Activated gamma-delta T cell (primary cell): ENCODE data around the gene KRTAP5-11.
"Not testable (repeated sequence)": the region's sequence is repeated elsewhere in the genome, so short reads cannot be mapped to it uniquely, and the experiment has no call there.

Experiments
- DNase-seq: peaks from one replicate; lab custom pipeline; 2025; lab: John Stamatoyannopoulos, UW

KRTAP5-11 gene

DNA sequence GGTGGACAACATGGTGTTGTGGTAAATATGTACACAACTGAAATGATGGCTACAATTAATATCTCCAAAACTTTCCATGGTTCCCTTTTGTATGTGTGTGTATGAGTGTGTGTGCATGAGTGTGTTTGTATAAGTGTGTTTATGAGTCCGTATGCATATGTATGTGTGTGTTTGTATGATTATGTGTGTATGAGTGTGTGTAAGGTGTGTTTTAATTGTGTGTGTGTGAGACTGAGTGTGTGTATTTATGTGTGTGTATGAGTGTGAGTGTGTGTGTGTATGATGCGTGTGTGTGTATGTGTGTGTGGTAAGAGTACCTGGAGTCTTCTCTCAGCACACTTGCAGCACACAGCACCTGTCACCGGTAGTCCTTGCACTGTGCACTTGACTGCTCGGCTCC, 26.7 kb downstream of the KRTAP5-11 start:
- DNase-seq, result no peak

DNA sequence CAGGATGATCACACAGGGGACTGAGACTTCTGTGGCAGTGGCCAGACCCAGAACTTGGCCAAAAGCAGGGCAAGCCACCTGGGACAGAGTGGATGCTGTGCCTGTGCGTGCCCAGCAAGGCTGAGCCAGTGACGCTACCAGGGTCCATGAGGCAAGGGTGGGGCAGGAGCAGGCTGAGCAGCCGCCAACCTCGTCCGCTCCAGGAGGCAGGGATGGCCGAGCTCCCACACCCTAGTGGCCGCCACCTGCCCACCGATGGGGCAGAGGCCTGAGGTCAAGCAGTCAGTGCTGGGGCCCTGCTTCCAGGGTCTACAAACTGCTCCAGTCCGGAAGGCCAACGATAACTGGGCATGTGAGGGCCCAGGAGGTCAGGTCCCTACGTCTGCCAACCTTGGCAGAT, 27.2 kb downstream of the KRTAP5-11 start:
- DNase-seq, result no peak

DNA sequence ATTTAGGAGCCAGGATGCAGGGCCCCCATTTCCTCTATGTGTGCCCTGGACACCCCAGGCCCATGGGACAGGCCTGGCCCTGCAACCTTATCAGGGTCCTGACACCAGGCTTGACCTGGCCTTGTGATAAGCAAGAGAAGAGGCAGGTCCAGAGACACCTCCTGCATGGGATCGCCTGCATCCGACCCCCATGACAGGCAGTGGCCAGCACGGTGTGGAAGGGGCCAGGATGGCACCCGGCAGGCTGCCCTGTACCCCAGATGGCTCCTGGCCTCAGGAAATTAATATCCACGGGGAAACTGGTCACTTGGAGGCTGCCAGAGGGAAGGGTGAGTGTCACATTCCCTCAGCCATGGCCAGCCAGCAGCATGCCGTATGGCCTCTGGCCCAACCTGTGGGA, 27.7 kb downstream of the KRTAP5-11 start:
- DNase-seq, result no peak

DNA sequence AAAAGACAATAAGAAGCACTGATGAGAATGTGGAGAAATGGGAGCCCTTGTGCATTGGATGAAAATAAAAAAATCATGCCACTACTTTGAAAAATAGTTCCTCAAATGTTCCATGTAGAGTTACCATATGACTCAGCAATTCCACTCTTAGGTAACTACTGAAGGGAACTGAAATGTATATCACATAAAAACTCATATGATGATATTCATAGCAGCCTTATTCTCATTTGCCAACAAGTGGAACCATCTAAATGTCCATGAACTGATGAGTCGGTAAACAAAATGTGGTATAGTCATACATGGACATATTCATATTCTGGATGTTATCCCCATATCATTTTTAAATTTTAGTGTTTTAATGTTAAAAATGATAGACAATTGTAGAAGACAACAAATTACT, 31.0 kb downstream of the KRTAP5-11 start:
- DNase-seq, result no peak

DNA sequence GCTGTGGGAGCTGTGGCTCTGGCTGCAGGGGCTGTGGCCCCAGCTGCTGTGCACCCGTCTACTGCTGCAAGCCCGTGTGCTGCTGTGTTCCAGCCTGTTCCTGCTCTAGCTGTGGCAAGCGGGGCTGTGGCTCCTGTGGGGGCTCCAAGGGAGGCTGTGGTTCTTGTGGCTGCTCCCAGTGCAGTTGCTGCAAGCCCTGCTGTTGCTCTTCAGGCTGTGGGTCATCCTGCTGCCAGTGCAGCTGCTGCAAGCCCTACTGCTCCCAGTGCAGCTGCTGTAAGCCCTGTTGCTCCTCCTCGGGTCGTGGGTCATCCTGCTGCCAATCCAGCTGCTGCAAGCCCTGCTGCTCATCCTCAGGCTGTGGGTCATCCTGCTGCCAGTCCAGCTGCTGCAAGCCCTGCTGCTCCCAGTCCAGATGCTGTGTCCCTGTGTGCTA, 33.9 kb downstream of the KRTAP5-11 start:
- DNase-seq, result no peak

DNA sequence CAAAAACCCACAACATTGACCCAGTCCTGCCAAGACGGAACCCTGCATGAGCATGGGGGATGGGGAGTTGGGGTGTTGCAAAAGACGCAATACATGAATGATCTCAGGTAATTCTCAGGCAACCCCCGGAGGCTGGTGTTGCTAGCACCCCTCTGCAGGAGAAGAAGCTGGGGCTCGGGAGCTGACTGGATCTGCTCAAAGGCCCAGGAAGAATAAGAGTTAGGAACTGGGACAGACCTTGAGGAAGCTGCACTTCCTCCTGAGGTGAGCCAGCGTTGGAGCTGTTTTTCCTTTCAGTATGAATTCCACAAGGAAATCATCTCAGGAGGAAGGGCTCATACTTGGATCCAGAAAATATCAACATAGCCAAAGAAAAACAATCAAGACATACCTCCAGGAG, 34.6 kb downstream of the KRTAP5-11 start, which contains the start of gene KRTAP5-9:
Gene KRTAP5-9, plus strand, starts transcription at position 301 of the 400 bp plus-strand sequence. CDS start 238 bp downstream, outside the sequence.
- no peak for DNase-seq

DNA sequence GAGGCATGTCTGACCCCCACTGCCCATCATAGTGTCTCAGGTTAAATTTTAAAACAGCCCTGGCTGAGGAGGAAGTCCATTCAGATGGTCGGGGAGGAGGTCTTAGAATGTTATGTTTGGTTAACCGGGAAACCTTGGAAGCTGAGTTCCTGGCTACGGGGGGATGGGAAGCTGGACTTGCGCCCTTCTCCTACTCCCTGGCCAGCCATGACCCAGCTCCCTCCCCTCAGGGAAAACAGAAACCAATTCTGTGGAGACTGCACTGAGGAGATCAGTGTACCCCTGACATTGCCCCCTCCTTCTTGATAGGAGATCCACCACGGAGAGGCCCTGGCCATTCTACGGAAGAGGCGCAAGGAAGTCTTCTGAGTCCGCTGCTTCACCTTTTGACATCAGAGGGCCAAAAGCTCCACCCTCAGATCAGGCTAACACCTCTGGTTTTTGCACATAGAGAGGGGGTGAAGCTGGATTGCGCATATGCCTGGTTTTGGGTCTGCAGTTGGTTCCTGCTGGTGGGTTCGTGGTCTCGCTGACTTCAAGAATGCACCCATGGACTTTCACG, 37.2 kb downstream of the KRTAP5-11 start:
- DNase-seq, result no peak

DNA sequence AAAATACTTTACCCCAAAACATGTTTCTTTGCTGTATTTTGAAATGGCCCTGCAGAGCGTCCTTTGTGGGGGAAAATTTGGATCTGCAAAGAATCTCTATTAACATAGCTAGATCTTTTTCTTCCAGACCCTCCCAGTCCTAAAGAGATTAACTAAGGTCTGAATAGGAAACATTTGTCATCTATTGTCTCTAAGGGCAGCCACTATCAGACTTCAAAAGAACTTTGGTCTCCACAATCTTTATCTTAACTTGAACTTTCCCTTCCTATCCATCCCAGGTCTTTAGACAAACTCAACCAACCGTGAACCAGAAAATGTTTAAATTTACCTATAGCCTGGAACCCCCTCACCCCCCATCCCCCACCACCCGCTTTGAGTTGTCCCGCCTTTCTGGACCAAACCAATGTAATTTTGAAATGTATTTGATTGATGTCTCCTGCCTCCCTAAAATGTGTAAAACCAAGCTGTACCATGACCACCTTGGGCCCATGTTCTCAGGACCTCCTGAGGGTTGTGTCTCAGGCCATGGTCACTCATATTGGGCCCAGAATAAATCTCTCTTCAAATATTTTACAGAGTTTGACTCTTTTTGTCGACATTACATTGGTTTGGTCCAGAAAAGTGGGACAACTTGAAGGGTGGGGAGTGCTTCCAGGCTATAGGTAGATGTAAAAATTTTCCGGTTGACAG, 38.0 kb downstream of the KRTAP5-11 start:
- no peak for DNase-seq

DNA sequence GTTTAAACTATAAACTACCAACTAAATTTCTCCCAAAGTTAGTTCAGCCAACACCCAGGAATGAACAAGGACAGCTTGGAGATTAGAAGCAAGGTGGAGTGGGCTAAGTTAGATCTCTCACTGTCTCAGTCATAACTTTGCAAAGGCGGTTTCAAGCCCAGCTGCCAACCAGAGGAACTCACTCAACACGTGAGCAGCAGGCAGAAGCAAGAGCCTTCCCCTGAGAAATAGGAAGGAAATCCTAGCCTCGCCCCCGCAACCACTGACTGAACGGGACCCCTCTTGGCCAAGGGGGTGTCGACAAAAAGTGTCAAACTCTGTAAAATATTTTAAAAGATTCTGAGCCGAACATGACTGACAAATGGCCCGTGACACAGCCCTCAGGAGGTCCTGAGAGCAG, 38.8 kb downstream of the KRTAP5-11 start:
- no peak for DNase-seq

DNA sequence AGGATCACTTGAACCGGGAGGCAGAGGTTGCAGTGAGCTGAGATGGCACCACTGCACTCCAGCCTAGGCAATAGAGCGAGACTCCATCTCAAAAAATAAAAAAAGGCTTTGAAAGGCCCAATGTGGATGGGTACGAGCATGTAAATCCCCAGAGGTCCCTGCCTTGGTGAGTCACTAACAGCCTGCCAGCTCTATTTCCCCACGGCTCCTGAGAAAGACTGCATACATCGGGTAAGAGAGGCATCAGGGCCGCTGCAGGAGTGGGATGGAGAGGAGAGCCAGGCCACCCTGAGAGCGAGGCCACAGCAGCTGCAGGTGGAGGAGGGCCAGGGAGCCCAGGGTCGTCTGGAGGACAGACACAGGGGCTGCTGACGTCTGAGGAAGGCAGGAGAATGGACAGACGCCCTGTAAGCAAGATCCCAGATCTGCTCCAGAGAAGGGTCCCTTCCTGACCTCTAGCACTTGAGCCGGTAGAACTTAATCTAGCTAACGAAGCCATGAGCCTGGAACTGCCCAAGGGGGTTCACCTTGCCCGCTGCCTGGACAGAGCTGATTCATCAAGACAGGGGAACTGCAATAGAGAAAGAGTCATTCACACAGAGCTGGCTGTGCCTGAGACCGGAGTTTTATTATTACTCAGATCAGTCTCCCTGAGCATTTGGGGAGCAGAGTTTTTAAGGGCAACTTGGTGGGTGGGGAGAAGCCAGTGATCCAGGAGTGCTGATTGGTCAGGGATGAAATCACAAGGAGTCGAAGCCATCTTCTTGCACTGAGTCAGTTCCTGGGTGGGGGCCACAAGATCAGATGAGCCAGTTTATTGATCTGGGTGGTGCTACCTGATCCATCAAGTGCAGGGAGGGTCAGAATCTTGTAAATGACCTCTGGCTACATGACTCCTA, 39.5 kb downstream of the KRTAP5-11 start:
- no peak for DNase-seq

DNA sequence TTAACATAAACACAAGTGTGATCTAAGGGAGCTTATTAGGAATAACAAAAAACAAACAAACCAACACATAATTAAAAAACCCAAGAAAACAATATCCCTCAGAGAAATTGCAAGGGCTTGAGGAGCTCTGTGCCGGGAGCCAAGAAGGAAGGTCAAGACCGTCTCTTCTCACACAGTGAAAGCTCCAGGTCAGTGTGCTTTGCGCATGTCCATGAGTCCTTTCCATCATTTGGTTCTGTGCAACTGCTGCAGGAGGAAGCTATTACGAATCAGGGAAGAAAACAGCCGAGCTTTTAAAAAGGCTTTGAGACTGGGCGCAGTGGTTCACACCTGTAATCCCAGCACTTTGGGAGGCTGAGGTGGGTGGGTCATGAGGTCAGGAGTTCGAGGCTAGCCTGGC, 40.3 kb downstream of the KRTAP5-11 start:
- DNase-seq, result no peak

DNA sequence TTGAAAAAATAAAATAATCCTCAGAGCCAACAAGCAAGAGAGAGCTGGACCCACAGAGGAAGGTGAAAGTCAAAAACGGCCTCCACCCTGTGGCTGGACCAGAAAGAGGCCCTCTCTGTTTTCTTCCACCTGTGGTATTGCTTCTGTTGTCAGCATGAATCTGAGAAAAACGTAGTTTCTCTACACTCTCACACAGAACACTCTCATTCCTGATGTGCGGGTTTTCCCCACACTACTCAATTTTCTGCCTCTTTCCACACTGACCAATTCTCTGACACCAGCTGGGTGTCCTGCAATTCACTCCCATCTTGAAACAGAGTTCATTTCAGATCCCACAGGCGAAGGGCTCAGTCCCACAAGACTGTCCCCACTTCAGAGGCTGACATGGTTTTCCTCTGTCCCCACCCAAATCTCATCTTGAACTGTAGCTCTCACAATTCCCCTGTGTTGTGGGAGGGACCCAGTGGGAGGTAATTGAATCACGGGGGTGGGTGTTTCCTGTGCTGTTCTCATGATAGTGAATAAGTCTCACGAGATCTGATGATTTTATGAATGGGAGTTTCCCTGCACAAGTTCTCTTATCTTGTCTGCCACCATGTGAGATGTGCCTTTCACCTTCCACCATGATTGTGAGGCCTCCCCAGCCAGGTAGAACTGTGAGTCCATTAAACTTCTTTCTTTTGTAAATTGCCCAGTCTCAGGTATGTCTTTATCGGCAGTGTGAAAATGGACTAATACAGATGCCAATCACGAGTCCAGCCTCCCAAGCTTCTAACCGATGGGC, 42.0 kb downstream of the KRTAP5-11 start:
- DNase-seq, result not testable (repeated sequence)

DNA sequence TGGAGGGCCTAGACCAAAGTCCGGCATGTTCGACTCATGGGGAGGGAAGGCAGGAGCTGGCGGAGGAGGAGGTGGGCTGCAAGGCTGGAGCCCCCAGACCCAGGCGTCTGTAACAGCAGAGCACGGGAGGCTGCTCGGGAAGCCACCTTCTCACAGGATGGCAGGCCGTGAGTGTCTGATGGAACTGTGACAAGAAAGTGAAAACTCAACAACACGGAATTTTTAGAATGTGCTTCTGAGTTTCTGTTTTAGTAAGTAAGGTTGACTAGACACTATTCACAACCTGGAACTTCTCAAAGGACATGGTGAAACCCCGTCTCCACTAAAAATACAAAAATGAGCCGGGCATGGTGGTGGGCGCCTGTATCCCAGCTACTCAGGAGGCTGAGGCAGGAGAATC, 42.7 kb downstream of the KRTAP5-11 start:
- not testable (repeated sequence) for DNase-seq

DNA sequence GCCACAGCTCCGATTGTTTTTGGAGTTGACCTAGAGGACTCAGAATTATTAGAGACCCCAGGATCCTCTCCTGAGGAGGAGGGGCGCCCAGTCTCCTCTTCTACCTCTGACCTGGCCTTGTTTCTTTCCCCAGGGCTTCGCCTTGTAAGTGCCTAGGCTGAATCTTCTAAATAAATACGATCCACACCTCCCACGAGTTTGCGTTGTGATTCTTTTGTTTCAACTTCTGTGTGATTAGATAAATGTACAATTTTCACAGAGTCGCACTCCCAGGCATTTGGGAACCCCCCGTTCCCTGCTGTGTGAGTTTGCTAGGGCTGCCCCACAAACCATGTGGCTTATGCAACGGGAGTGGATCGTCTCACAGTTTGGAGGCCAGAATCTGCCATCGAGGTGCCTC, 43.7 kb downstream of the KRTAP5-11 start:
- DNase-seq, result no peak

DNA sequence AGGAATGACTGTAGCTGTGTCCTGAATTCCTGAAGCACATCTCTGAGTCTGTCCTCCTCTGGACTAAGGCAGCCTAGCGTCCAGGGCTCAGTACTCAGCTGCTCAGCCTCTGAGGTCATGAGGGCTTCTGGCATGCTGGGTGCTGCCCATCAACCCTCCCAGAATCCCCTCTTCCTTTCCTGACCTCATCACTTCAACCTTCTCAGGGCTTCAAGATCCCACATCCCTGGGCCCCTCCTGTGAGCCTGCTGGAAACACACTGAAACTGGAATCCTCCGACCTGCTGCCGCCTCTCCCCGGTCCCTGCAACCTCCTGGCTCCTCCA, 44.0 kb downstream of the KRTAP5-11 start:
- no peak for DNase-seq

DNA sequence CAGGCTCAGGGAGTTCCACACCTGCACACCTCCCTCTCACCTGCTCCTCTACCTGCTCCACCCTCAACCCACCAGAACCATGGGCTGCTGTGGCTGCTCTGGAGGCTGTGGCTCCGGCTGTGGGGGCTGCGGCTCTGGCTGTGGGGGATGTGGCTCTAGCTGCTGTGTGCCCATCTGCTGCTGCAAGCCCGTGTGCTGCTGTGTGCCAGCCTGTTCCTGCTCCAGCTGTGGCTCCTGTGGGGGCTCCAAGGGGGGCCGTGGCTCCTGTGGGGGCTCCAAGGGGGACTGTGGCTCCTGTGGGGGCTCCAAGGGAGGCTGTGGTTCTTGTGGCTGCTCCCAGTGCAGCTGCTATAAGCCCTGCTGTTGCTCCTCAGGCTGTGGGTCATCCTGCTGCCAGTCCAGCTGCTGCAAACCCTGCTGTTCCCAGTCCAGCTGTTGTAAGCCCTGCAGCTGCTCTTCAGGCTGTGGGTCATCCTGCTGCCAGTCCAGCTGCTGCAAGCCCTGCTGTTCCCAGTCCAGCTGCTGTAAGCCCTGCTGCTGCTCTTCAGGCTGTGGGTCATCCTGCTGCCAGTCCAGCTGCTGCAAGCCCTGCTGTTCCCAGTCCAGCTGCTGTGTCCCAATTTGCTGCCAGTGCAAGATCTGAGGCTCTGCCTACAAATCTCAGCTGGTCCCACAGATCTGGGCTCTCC, 44.6 kb downstream of the KRTAP5-11 start, which contains the start of gene KRTAP5-8:
Gene KRTAP5-8, plus strand, starts transcription at position 49 of the 689 bp plus-strand sequence. Its CDS starts 31 bp downstream, at position 80.
- not testable (repeated sequence) for DNase-seq

DNA sequence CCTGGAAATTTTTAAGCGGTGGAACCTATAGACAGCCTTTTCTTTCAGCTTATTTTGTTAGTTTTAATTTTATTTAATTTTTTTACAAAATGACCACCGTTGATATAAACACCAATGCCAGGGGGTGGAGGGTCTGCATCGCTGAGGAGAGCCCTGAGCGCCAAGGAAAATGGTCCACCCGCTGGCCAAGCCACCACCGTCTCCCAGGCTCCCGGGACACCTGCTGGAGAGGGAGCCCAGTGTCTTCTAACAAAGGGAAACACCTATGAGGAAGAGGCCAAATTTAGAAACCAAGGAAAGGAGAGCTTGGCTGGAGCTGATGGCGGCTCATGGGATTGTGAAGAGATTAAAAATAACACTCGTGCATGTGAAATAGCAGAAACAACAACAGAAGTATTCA, 45.1 kb downstream of the KRTAP5-11 start:
- no peak for DNase-seq

DNA sequence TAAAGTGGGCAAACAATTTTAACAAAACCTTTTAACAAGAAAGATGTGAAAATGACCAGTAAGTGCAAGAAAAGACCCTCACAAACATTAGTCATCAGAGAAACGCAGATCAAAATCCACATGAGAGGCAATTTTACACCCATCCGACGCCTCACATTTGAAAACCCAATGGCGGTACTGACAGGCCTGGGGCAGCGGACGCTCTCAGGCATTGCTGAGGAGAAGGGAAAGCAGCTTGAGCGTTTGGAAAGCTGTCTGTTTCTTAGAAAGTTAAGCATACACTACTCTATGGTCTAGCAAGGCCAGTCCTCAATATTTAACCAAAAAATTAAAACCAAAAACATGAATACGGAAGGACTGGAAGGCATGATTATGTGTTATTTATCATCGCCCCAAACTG, 46.9 kb downstream of the KRTAP5-11 start:
- DNase-seq, result no peak

DNA sequence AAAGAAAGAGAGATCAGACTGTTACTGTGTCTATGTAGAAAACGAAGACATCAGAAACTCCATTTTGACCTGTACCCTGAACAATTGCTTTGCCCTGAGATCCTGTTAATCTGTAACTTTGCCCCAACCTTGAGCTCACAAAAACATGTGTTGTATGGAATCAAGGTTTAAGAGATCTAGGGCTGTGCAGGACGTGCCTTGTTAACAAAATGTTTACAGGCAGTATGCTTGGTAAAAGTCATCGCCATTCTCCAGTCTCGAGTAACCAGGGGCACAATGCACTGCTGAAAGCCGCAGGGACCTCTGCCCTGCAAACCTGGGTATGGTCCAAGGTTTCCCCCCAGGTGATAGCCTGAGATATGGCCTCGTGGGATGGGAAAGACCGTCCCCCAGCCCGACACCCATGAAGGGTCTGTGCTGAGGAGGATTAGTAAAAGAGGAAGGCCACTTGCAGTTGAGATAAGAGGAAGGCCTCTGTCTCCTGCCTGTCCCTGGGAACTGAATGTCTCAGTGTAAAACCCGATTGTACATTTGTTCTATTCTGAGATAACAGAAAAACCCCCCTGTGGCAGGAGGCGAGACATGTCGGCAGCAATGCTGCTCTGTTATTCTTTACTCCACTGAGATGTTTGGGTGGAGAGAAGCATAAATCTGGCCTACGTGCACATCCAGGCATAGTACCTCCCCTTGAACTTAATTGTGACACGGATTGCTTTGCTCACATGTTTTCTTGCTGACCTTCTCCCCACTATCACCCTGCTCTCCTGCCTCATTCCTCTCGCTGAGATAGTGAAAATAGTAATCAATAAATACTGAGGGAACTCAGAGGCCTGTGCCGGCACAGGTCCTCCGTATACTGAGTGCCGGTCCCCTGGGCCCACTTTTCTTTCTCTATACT, 47.7 kb downstream of the KRTAP5-11 start:
- not testable (repeated sequence) for DNase-seq

DNA sequence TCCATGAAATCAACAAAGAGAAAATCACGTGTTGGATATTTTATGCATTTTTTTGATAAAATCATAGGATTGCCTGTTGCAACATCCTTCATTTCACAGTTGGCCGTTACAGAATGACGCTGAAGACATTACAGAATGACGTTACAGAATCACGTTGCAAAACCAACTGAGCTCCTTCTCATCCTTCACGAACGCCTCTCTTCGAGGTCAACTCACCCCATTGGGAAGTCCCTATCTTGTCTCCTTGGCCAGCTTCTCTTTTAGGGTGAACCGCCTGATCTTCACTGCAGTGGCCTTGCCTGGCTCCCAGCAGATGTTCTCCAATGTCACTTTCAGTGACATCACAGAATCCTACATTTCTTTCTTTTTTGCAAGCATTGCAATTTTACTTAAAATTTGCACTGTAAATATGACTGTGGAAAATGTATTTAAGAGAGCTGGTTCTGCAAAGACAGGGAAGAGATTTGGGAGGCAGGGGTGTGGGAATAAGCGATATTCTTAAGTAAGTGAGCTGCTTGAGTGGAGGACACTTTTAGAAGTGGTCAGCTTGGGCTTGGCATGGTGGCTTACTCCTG, 50.6 kb downstream of the KRTAP5-11 start:
- DNase-seq, result no peak
